Stomach (tissue), 9 donors: Measurements from ENCODE around the gene PLD4. TPM values are rescaled to one million over a fixed set of nuclear protein-coding genes. Genes with fewer than 3 reads are reported as not detected.

Experiments
- DNase-seq, 2 donors: peaks; one replicate each; pipeline versions ENCODE4 v3.0.0 to v3.0.0-alpha.2; 2013 to 2019
- H3K27ac ChIP-seq, 5 donors: fragments of 200-600 bp in 4 of 5; sonication (generic) in 4 of 5; one replicate each; pipeline ENCODE4 v1.5.1; 2013 to 2019; ENCODE audit warnings: mild to moderate bottlenecking in 1 of 5, moderate library complexity in 1 of 5
- H3K27me3 ChIP-seq, 3 donors: fragments of 200-600 bp; sonication (generic); one replicate each; pipeline ENCODE4 v1.5.1; 2017 to 2019; ENCODE audit warnings: mixed run types in 1 of 3
- H3K36me3 ChIP-seq, 4 donors: fragments of 200-600 bp; sonication (generic); 1 replicate in 3 of 4; 2 replicates in 1 of 4; pipeline ENCODE4 v1.5.1; 2016 to 2019
- H3K4me1 ChIP-seq, 4 donors: fragments of 200-600 bp; sonication (generic); one replicate each; pipeline ENCODE4 v1.5.1; 2016 to 2019
- H3K4me3 ChIP-seq, 4 donors: fragments of 200-600 bp; sonication (generic) in 3 of 4; one replicate each; pipeline ENCODE4 v1.5.1; 2016 to 2019; ENCODE audit warnings: mild to moderate bottlenecking in 1 of 4
- H3K9me3 ChIP-seq, 4 donors: fragments of 200-600 bp; sonication (generic); one replicate each; pipeline ENCODE4 v1.5.1; 2016 to 2019
- EP300 ChIP-seq: sonication (generic); formaldehyde crosslinking; IDR thresholded peaks from one replicate; pipeline ENCODE4 v1.6.1; 2017; ENCODE audit warnings: antibody characterized with exemption
- POLR2A ChIP-seq, 4 donors: fragments of 450-650 bp; IDR thresholded peaks; one replicate each; pipeline ENCODE4 v1.6.1; 2016; ENCODE audit warnings: antibody characterized with exemption in 4 of 4, control low read depth in 2 of 4, mild to moderate bottlenecking in 1 of 4, moderate library complexity in 1 of 4
- POLR2AphosphoS5 ChIP-seq, 3 donors: sonication (generic); formaldehyde crosslinking; IDR thresholded peaks; one replicate each; pipeline ENCODE4 v1.6.1; 2016; ENCODE audit warnings: antibody characterized with exemption in 3 of 3
- WGBS, 5 donors: extraction: QIAGEN DNeasy Blood & Tissue Kit in 3 of 5; methylation state at CpG; one replicate each; pipeline versions ENCODE4 v1.1.5 to v1.1.7; 2013 to 2018; 5-methylcytosine and 5-hydroxymethylcytosine counted together
- intact Hi-C: fragments of 100-400 bp; cut with DNase I; formaldehyde crosslinking; loops from one replicate; pipeline ENCODE4 v1.15.1; 2023; ENCODE audit warnings: low total_unique reads
- polyA plus RNA-seq, 3 donors: library from polyadenylated mRNA; stranded (reverse); fragments of 200-250 nt; gene quantifications; one replicate each; pipeline ENCODE4 v1.2.3, GENCODE V29; 2013
- total RNA-seq, 5 donors: library from RNA; depleted of rRNA; stranded (reverse); fragments of >200 nt; gene quantifications; one replicate each; pipeline versions ENCODE4 v1.1.0 to v1.2.3, GENCODE V29; 2014 to 2016
- TF ChIP-seq, protein P1 (sequence below), 7 experiments: fragments of 450-650 bp in 4 of 7; fragments of 200-600 bp in 3 of 7; sonication (generic) in 3 of 7; IDR thresholded peaks; one replicate each; pipeline ENCODE4 v1.5.1; 2016 to 2019; ENCODE audit warnings: antibody characterized with exemption in 7 of 7, control low read depth in 2 of 7, mild to moderate bottlenecking in 1 of 7
- donor health status: healthy with polysubstance abuse.
- donor health status: Bipolar disorder and iron deficiency.
- donor health status: healthy.

The PLD4 gene
- total and polyA plus RNA-seq, 8 donors, result 0.14 to 2.6 (median 1.2) TPM; not detected in 4

DNA sequence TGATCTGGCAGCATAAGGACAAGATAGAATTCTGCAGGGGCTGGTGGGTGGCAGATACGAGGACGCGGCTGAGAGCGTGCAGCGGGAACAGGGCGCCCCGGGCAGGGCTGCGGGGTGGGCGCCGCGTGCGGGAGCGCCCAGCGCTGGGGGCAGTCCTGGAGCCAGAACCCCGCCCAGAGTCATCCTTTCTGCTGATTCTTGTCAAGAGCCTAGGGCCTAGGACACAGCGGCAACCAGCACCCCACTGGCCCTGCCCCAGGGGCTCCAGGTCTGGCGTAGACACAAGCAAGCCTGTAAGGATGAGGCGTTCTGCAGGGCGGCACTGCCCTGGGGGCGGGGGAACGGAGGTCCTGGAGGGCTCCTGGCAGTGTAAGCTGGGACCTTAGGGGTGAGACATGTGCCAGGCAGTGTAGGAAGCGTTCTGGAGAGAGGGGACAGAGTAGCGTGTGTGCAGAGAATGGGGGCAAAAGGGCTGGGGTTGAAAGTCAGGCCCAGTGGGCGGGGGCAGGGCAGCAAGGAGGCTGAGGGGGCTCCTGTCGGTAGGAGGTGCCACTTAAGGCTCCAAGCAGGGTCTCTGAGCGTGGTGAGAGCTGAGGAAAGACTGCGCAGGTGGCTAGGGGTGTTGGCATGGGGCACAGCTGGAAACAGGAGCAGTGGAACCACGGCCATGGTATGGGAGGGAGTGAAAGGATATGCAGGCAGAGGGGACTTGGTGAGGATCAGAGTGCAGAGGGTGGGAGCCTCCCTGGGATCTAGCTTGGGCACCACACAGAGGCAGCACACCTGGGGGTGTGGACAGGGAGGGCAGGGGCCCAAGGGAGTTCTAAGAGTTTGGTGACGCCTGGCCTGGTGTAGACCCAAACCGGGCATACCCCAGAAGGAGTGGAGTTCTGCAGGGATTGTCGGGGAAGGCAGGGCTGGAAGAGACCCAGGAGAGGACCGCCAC, 54.3 kb downstream of the PLD4 start:
- 50 to 75% (median 52%) methylated on average over 30 to 32 of the region's 32 CpGs for WGBS, 5 donors
- Histone ChIP-seq H3K36me3 (no peaks in the 10 kb centered on the region), H3K4me1 (peaks cover 42 to 67% (median 57%) of the 10 kb centered on the region in 4 donors), H3K4me3 (peak overlapping the region; percentile 52 to 58 (median 56)), H3K9me3 (no peaks in the 10 kb centered on the region), H3K27ac (peak overlapping the region in 2 of 5 donors; percentile 60 to 73), H3K27me3 (peaks cover 0 to 31% (median 21%) of the 10 kb centered on the region in 3 donors)
- no peak for TF ChIP-seq POLR2AphosphoS5 (IDR thresholded peaks at IDR 0.05)
- TF ChIP-seq, protein P1, sequence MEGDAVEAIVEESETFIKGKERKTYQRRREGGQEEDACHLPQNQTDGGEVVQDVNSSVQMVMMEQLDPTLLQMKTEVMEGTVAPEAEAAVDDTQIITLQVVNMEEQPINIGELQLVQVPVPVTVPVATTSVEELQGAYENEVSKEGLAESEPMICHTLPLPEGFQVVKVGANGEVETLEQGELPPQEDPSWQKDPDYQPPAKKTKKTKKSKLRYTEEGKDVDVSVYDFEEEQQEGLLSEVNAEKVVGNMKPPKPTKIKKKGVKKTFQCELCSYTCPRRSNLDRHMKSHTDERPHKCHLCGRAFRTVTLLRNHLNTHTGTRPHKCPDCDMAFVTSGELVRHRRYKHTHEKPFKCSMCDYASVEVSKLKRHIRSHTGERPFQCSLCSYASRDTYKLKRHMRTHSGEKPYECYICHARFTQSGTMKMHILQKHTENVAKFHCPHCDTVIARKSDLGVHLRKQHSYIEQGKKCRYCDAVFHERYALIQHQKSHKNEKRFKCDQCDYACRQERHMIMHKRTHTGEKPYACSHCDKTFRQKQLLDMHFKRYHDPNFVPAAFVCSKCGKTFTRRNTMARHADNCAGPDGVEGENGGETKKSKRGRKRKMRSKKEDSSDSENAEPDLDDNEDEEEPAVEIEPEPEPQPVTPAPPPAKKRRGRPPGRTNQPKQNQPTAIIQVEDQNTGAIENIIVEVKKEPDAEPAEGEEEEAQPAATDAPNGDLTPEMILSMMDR (IDR thresholded peaks at IDR 0.05), result no peak
- no peak for TF ChIP-seq POLR2A (IDR thresholded peaks at IDR 0.05)
- no peak for TF ChIP-seq EP300
- intact Hi-C loops, result loop anchor here (5.0 kb wide), 2 partner anchors 43 to 63 kb away; partner anchors contain the start of gene CDCA4
- DNase-seq, result no peak

DNA sequence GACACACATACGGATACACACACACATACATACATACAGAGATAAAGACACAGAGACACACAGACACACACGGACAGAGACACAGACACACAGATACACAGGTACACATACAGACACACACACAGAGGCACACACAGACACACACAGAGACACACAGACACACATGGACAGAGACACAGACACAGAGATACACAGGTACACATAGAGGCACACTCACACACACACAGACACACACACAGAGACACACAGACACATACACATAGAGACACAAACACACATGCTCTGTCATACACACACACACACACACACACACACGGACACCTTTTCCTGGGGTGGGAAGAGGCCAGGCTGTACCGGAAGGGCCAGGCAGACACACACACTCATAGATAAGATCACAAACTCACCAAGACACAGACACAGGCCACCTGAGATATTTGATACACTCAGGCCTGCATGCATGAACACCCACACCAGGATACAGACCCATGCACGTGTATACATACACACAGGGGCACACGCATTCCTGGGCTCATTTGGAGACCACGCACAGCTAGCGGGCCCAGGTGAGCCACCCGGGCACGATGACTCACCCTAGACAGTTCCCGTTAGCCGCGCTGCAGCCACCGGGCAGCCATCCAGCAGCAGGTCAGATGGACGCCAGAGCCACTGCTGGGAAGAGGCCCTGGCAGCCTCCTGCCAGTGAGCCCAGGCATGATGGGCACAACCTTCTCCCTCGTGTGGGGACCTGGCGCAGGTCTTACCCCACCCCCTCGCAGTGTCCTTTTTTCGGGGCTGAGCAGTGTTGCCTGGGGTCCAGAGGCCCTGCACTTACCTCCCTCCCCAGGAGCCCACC, 55.3 kb downstream of the PLD4 start:
- TF ChIP-seq POLR2AphosphoS5 (IDR thresholded peaks at IDR 0.05) (peak in 2 of 3 donors; percentile 52 to 83), EP300 (no peak)
- H3K27ac ChIP-seq, result peak overlapping the region in 3 of 5 donors; percentile 15 to 73 (median 60)
- peaks cover 34 to 59% (median 49%) of the 10 kb centered on the region in 4 donors for H3K4me1 ChIP-seq
- no peaks in the 10 kb centered on the region for H3K36me3 ChIP-seq
- peaks cover 0 to 31% (median 21%) of the 10 kb centered on the region in 3 donors for H3K27me3 ChIP-seq
- no peaks in the 10 kb centered on the region for H3K9me3 ChIP-seq
- WGBS, 5 donors, result 35 to 57% (median 49%) methylated on average over 17 to 19 of the region's 19 CpGs
- peak; percentile 40 to 77 for DNase-seq
- no peak overlapping the region for H3K4me3 ChIP-seq
- intact Hi-C loops, result loop anchor here (5.0 kb wide), 2 partner anchors 42 to 62 kb away; partner anchors contain the start of gene CDCA4

DNA sequence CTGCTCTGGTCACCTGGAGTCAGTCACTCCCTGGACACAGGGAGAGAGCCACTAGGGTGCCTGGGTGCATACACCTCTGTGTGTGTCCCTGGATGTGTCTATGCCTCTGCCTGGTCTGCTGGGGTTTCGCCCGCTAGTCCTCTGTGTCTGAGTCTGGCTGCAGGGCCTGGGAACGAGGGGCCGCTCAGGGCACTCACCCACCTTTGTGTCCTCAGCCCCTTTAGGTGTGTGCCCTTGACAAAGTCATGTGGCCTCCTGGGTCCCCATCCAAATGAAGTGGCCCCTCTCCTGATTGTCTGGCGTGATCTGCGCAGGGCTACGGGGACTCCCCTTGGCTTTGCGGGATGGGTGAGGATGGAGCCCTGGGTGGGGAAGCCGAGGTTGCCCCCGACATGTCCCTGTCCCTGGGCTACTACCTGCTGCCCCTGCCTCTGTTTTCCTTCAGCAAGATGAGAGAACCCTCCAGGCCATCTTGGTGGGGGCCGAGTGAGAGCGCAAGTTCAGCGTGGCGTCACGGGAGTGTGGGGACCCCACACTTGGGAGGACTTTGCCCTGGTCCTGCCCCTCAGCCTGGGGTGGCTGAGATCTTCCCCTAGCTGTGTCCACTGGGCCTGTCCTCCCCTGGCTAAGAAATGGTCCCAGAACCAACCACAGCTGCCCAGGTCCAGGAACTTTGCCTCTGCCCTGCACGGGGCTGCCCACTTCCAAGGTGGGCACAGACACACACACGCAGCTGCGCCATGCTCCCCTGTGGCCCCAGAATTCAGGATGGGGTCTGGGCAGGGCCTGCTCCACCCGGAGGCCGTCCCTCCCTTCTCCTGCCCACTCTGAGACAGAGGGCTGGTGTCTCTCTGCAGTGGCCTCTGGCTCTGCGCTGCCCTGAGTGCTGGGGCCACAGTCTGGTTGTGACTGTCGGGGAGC, 56.2 kb downstream of the PLD4 start:
- DNase-seq, result no peak
- H3K36me3 ChIP-seq, result no peaks in the 10 kb centered on the region
- H3K27me3 ChIP-seq, result peaks cover 0 to 30% (median 21%) of the 10 kb centered on the region in 3 donors
- peak overlapping the region in 3 of 5 donors; percentile 15 to 73 (median 60) for H3K27ac ChIP-seq
- intact Hi-C loops, result no loop called here
- 86 to 94% (median 91%) methylated on average over 17 to 22 of the region's 22 CpGs for WGBS, 5 donors
- H3K9me3 ChIP-seq, result no peaks in the 10 kb centered on the region
- H3K4me1 ChIP-seq, result peaks cover 30 to 52% (median 45%) of the 10 kb centered on the region in 4 donors
- H3K4me3 ChIP-seq, result no peak overlapping the region
- TF ChIP-seq POLR2A (IDR thresholded peaks at IDR 0.05) (no peak), POLR2AphosphoS5 (IDR thresholded peaks at IDR 0.05) (no peak)

DNA sequence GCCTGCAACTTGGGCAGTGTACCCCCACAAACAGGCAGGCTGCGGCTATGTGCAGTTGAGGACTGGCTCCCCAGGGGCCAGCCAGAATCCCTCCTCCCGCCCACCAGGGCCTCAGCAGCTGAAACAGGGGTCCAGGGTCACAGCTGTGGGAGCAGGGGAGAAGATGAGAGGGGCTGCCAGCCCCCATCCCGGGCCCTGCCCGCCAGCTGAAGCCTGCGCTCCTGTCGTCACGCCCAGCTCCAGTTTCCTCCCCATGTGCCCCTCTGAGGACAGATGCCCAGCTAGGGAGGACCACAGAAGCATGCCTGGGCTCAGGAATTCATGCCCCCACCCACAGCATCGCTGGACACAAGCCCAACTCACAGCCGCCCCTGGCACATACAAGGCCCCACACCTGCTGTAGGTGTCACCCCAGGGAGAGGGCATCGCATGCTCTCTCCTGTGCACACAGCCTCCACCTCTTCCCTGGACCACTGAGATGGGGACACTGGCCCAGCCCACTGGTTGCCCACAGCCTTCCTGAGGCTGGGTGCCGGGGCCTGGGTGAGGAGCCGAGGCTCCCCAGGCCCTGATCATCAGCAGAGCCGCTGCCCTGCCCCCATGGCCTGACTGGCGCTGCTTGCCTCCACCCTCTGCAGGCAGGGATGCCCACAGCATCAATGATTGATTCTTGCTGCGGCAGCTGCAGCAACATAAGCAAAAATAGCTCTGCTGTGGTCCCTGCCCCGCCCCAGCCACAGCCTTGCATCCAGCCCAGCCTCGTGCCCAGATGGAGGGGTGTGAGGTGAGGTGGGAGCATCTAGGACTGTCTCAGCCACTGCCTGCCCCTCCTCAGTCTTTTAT, 57.2 kb downstream of the PLD4 start:
- H3K36me3 ChIP-seq, result no peaks in the 10 kb centered on the region
- intact Hi-C loops, result no loop called here
- no peak overlapping the region for H3K27ac ChIP-seq
- TF ChIP-seq EP300 (no peak), POLR2A (IDR thresholded peaks at IDR 0.05) (no peak), POLR2AphosphoS5 (IDR thresholded peaks at IDR 0.05) (no peak)
- TF ChIP-seq, protein P1 (IDR thresholded peaks at IDR 0.05), result no peak
- H3K4me1 ChIP-seq, result peaks cover 29 to 52% (median 45%) of the 10 kb centered on the region in 4 donors
- no peaks in the 10 kb centered on the region for H3K9me3 ChIP-seq
- no peak overlapping the region for H3K4me3 ChIP-seq
- peaks cover 0 to 20% (median 19%) of the 10 kb centered on the region in 3 donors for H3K27me3 ChIP-seq
- 72 to 88% (median 80%) methylated on average over 11 to 17 of the region's 17 CpGs for WGBS, 5 donors
- DNase-seq, result no peak
